ENCODE measurements around the gene ADRA1B. TPM values are rescaled to one million over a fixed set of nuclear protein-coding genes. Genes with fewer than 3 reads are reported as not detected.

The ADRA1B gene
- total RNA-seq, 2 experiments from 2014 or later = not detected

GRCh38 chr5:159902444-159903121, 13.7 kb upstream of the ADRA1B start:
- peaks cover 12% of the 10 kb centered on the region for H3K4me1 Mint-ChIP-seq (ENCODE audit: low read depth)
- Histone ChIP-seq H3K4me1 (ENCODE audit: insufficient read depth, low read length) (no peaks in the 10 kb centered on the region), H3K9me3 (ENCODE audit: control insufficient read depth in 1 of 2, insufficient read depth in 1 of 2, low read length in 2 of 2) (peaks cover 0 to 3% of the 10 kb centered on the region in 2 experiments), H3K36me3 (ENCODE audit: insufficient read depth, low read length) (no peaks in the 10 kb centered on the region), H3K4me3 (ENCODE audit: low read length) (no peak overlapping the region), H3K27me3 (ENCODE audit: control insufficient read depth in 1 of 2, insufficient read depth in 2 of 2, low read length in 2 of 2) (peaks cover 4 to 10% of the 10 kb centered on the region in 2 experiments), H3K27ac (ENCODE audit: low read depth in 1 of 2, low read length in 2 of 2) (no peak overlapping the region)
- ChIA-PET POLR2A (no interaction called here), CTCF (no interaction called here)
- ATAC-seq (ENCODE audit: poor library complexity) (no peak), DNase-seq (no peak)
- no peak for TF ChIP-seq CTCF (IDR thresholded peaks at IDR 0.05)
- intact Hi-C loops (cut with DNase I, micrococcal nuclease) = no loop called here
- no peak overlapping the region for H3K4me3 Mint-ChIP-seq
- no peaks in the 10 kb centered on the region for H3K9me3 Mint-ChIP-seq
- no peak overlapping the region for H3K27ac Mint-ChIP-seq
- peaks cover 34% of the 10 kb centered on the region for H3K27me3 Mint-ChIP-seq
- H3K36me3 Mint-ChIP-seq (ENCODE audit: low read depth) = no peaks in the 10 kb centered on the region

GRCh38 chr5:159903131-159903530, 13.2 kb upstream of the ADRA1B start:
- CTCF ChIA-PET = no interaction called here

GRCh38 chr5:159904874-159905273, 11.4 kb upstream of the ADRA1B start:
- Mint-ChIP-seq H3K27me3 (peaks cover 30% of the 10 kb centered on the region), H3K9me3 (no peaks in the 10 kb centered on the region), H3K27ac (no peak overlapping the region), H3K4me1 (ENCODE audit: low read depth) (peaks cover 12% of the 10 kb centered on the region), H3K4me3 (no peak overlapping the region), H3K36me3 (ENCODE audit: low read depth) (no peaks in the 10 kb centered on the region)
- Histone ChIP-seq H3K9me3 (ENCODE audit: control insufficient read depth in 1 of 2, insufficient read depth in 1 of 2, low read length in 2 of 2) (peaks cover 0 to 3% of the 10 kb centered on the region in 2 experiments), H3K4me3 (ENCODE audit: low read length) (no peak overlapping the region), H3K27ac (ENCODE audit: low read depth in 1 of 2, low read length in 2 of 2) (no peak overlapping the region), H3K27me3 (ENCODE audit: control insufficient read depth in 1 of 2, insufficient read depth in 2 of 2, low read length in 2 of 2) (peaks cover 4 to 6% of the 10 kb centered on the region in 2 experiments), H3K36me3 (ENCODE audit: insufficient read depth, low read length) (no peaks in the 10 kb centered on the region), H3K4me1 (ENCODE audit: insufficient read depth, low read length) (no peaks in the 10 kb centered on the region)
- POLR2A ChIA-PET = no interaction called here
- intact Hi-C loops (cut with DNase I, micrococcal nuclease) = no loop called here
- DNase-seq = no peak
- no peak for TF ChIP-seq CTCF (IDR thresholded peaks at IDR 0.05)
- ATAC-seq (ENCODE audit: poor library complexity) = no peak
- CTCF ChIA-PET = no interaction called here

More at GRCh38 chr5:159903131-159903530, 13.2 kb upstream of the ADRA1B start:
- H3K4me3 ChIP-seq (ENCODE audit: low read length) = no peak overlapping the region
- peaks cover 4 to 9% of the 10 kb centered on the region in 2 experiments for H3K27me3 ChIP-seq (ENCODE audit: control insufficient read depth in 1 of 2, insufficient read depth in 2 of 2, low read length in 2 of 2)
- Mint-ChIP-seq H3K27ac (no peak overlapping the region), H3K4me3 (no peak overlapping the region), H3K36me3 (ENCODE audit: low read depth) (no peaks in the 10 kb centered on the region), H3K9me3 (no peaks in the 10 kb centered on the region), H3K27me3 (peaks cover 34% of the 10 kb centered on the region), H3K4me1 (ENCODE audit: low read depth) (peaks cover 12% of the 10 kb centered on the region)
- DNase-seq = no peak
- intact Hi-C loops (cut with DNase I, micrococcal nuclease) = no loop called here
- no peak for TF ChIP-seq CTCF (IDR thresholded peaks at IDR 0.05)
- H3K9me3 ChIP-seq (ENCODE audit: control insufficient read depth in 1 of 2, insufficient read depth in 1 of 2, low read length in 2 of 2) = peaks cover 0 to 3% of the 10 kb centered on the region in 2 experiments
- POLR2A ChIA-PET = no interaction called here
- no peak for ATAC-seq (ENCODE audit: poor library complexity)
- no peaks in the 10 kb centered on the region for H3K36me3 ChIP-seq (ENCODE audit: insufficient read depth, low read length)
- H3K4me1 ChIP-seq (ENCODE audit: insufficient read depth, low read length) = no peaks in the 10 kb centered on the region
- no peak overlapping the region for H3K27ac ChIP-seq (ENCODE audit: low read depth in 1 of 2, low read length in 2 of 2)
